Activated CD4-positive, alpha-beta T cell treated with anti-CD3 and anti-CD28 coated beads for 48 hours (primary cell): ENCODE measurements around the gene GPM6B.

Experiments
- DNase-seq: peaks from one replicate; pipeline ENCODE4 v3.0.0-alpha.2; 2020

Gene GPM6B

GRCh38 chrX:13721819-13722519 is 94.9 kb downstream of the GPM6B start:
- no peak for DNase-seq

DNA sequence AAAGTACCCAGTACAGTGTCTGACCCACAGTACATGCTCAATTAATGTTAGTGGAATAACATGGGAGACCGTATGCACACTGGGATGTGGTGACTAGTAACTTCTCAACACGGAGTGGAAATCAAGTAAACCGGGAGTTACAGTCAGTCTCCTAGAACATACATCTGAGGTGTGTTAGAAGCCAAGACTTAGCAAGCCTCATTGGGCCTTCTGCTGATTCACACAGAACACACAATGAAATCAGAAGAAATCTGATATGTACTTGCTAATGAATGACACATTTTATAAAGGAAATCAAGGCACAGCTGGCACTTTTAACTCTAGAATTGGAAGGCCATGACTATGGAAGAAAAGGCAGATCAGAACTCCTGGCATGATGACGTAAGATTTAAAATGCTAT is 95.5 kb downstream of the GPM6B start:
- no peak for DNase-seq
